Measurements from ENCODE around the gene ELFN1.

Gene ELFN1

GRCh38 chr7:1669954-1670893 is at the start of gene ELFN1:
Gene ELFN1 (plus strand): TSS chr7:1670277. CDS start chr7:1744597, 74,320 bp downstream.
- in situ Hi-C loops (cut with MboI; ENCODE audit: low sequenced_read_pairs) = no loop called here

GRCh38 chr7:1620835-1621234 is 49.2 kb upstream of the ELFN1 start:
- in situ Hi-C loops (cut with MboI; ENCODE audit: low sequenced_read_pairs) = no loop called here

GRCh38 chr7:1621718-1622117 is 48.4 kb upstream of the ELFN1 start:
- in situ Hi-C loops (cut with MboI; ENCODE audit: low sequenced_read_pairs) = no loop called here

GRCh38 chr7:1622441-1622840 is 47.6 kb upstream of the ELFN1 start:
- in situ Hi-C loops (cut with MboI; ENCODE audit: low sequenced_read_pairs) = no loop called here

- in situ Hi-C loops (cut with MboI; ENCODE audit: low sequenced_read_pairs) = no loop called here
These were observed 46.3 kb upstream of the ELFN1 start for GRCh38 chr7:1623810-1624209.

- in situ Hi-C loops (cut with MboI; ENCODE audit: low sequenced_read_pairs) = no loop called here
These were observed 44.8 kb upstream of the ELFN1 start for GRCh38 chr7:1624999-1625927.

- in situ Hi-C loops (cut with MboI; ENCODE audit: low sequenced_read_pairs) = no loop called here
These were observed 43.3 kb upstream of the ELFN1 start for GRCh38 chr7:1626769-1627168.

- in situ Hi-C loops (cut with MboI; ENCODE audit: low sequenced_read_pairs) = no loop called here
These were observed 39.3 kb upstream of the ELFN1 start for GRCh38 chr7:1630700-1631336.

- in situ Hi-C loops (cut with MboI; ENCODE audit: low sequenced_read_pairs) = no loop called here
These were observed 38.4 kb upstream of the ELFN1 start for GRCh38 chr7:1631678-1632077.

GRCh38 chr7:1632506-1632905 is 37.6 kb upstream of the ELFN1 start:
- in situ Hi-C loops (cut with MboI; ENCODE audit: low sequenced_read_pairs) = no loop called here

- in situ Hi-C loops (cut with MboI; ENCODE audit: low sequenced_read_pairs) = no loop called here
These were observed 36.9 kb upstream of the ELFN1 start for GRCh38 chr7:1632916-1633785.

- in situ Hi-C loops (cut with MboI; ENCODE audit: low sequenced_read_pairs) = no loop called here
These were observed 34.7 kb upstream of the ELFN1 start for GRCh38 chr7:1635401-1635800.

GRCh38 chr7:1637155-1637554 is 32.9 kb upstream of the ELFN1 start:
- in situ Hi-C loops (cut with MboI; ENCODE audit: low sequenced_read_pairs) = no loop called here

- in situ Hi-C loops (cut with MboI; ENCODE audit: low sequenced_read_pairs) = no loop called here
These were observed 31.8 kb upstream of the ELFN1 start for GRCh38 chr7:1638215-1638661.

- in situ Hi-C loops (cut with MboI; ENCODE audit: low sequenced_read_pairs) = no loop called here
These were observed 31.0 kb upstream of the ELFN1 start for GRCh38 chr7:1639071-1639470.

GRCh38 chr7:1639532-1640175 is 30.4 kb upstream of the ELFN1 start:
- in situ Hi-C loops (cut with MboI; ENCODE audit: low sequenced_read_pairs) = no loop called here

- in situ Hi-C loops (cut with MboI; ENCODE audit: low sequenced_read_pairs) = no loop called here
These were observed 29.5 kb upstream of the ELFN1 start for GRCh38 chr7:1640376-1641172.

- in situ Hi-C loops (cut with MboI; ENCODE audit: low sequenced_read_pairs) = no loop called here
These were observed 28.9 kb upstream of the ELFN1 start for GRCh38 chr7:1641173-1641572.
